ENCODE results near the gene TPSB2. TPM values are rescaled to one million over a fixed set of nuclear protein-coding genes. Genes with fewer than 3 reads are reported as not detected.
"Not testable (repeated sequence)": the region's sequence is repeated elsewhere in the genome, so short reads cannot be mapped to it uniquely, and the experiment has no call there.

The TPSB2 gene
- total RNA-seq, 6 experiments from 2014 or later: 0.24 to 1.6 (median 0.83) TPM; not detected in 2

GRCh38 chr16:1258906-1259759 lies 29.1 kb upstream of the TPSB2 start:
- no peaks in the 10 kb centered on the region for H3K36me3 ChIP-seq
- no peak for TF ChIP-seq CTCF (IDR thresholded peaks at IDR 0.05)
- no peak overlapping the region for H3K27ac ChIP-seq
- no peak overlapping the region for H3K4me3 ChIP-seq
- H3K4me1 ChIP-seq: no peaks in the 10 kb centered on the region
- H3K9me3 ChIP-seq: no peaks in the 10 kb centered on the region
- DNase-seq: no peak
- peaks cover 0 to 5% of the 10 kb centered on the region in 2 donors for H3K27me3 ChIP-seq
- WGBS (ENCODE audit: insufficient coverage, low coverage, low lambda C conversion rate, missing lambda C conversion rate): 5% methylated on average over 18 of the region's 42 CpGs
- intact Hi-C loops (cut with DNase I): no loop called here
- no peak for ATAC-seq

- H3K4me3 ChIP-seq: no peak overlapping the region
- TF ChIP-seq POLR2A (IDR thresholded peaks at IDR 0.05) (no peak), CTCF (IDR thresholded peaks at IDR 0.05) (no peak)
- DNase-seq (no peak), ATAC-seq (no peak)
- no peak overlapping the region for H3K27ac ChIP-seq
- H3K27me3 ChIP-seq: peaks cover 0 to 5% of the 10 kb centered on the region in 2 donors
- no peaks in the 10 kb centered on the region for H3K4me1 ChIP-seq
- no peaks in the 10 kb centered on the region for H3K9me3 ChIP-seq
- intact Hi-C loops (cut with DNase I): no loop called here
- 67% methylated on average over 4 of the region's 12 CpGs for WGBS (ENCODE audit: insufficient coverage, low coverage, low lambda C conversion rate, missing lambda C conversion rate)
- H3K36me3 ChIP-seq: no peaks in the 10 kb centered on the region
Observed at GRCh38 chr16:1258225-1258600, 28.2 kb upstream of the TPSB2 start.

- ATAC-seq (no peak), DNase-seq (no peak)
- 20% methylated on average over 1 of the region's 34 CpGs for WGBS (ENCODE audit: insufficient coverage, low coverage, low lambda C conversion rate, missing lambda C conversion rate)
- Histone ChIP-seq H3K36me3 (no peaks in the 10 kb centered on the region), H3K9me3 (no peaks in the 10 kb centered on the region), H3K4me3 (no peak overlapping the region), H3K27me3 (peaks cover 0 to 5% of the 10 kb centered on the region in 2 donors), H3K4me1 (no peaks in the 10 kb centered on the region), H3K27ac (no peak overlapping the region)
- no peak for TF ChIP-seq POLR2A (IDR thresholded peaks at IDR 0.05)
- TF ChIP-seq CTCF (IDR thresholded peaks at IDR 0.05): no peak
- intact Hi-C loops (cut with DNase I): no loop called here
Observed at GRCh38 chr16:1257561-1258224, 27.7 kb upstream of the TPSB2 start.

- DNase-seq (no peak), ATAC-seq (no peak)
- Histone ChIP-seq H3K27ac (no peak overlapping the region), H3K4me1 (no peaks in the 10 kb centered on the region), H3K9me3 (no peaks in the 10 kb centered on the region), H3K27me3 (peaks cover 0 to 5% of the 10 kb centered on the region in 2 donors), H3K36me3 (no peaks in the 10 kb centered on the region), H3K4me3 (no peak overlapping the region)
- intact Hi-C loops (cut with DNase I): no loop called here
- 20% methylated on average over 1 of the region's 22 CpGs for WGBS (ENCODE audit: insufficient coverage, low coverage, low lambda C conversion rate, missing lambda C conversion rate)
- no peak for TF ChIP-seq POLR2A (IDR thresholded peaks at IDR 0.05)
- no peak for TF ChIP-seq CTCF (IDR thresholded peaks at IDR 0.05)
Observed at GRCh38 chr16:1256874-1257322, 26.9 kb upstream of the TPSB2 start.

- H3K36me3 ChIP-seq; H3K27ac ChIP-seq; H3K9me3 ChIP-seq; ATAC-seq; H3K27me3 ChIP-seq; DNase-seq; H3K4me3 ChIP-seq; H3K4me1 ChIP-seq; intact Hi-C loops (cut with DNase I): not testable (repeated sequence)
- WGBS (ENCODE audit: insufficient coverage, low coverage, low lambda C conversion rate, missing lambda C conversion rate): 40% methylated on average over 2 of the region's 23 CpGs
Observed at GRCh38 chr16:1256296-1256873, 26.4 kb upstream of the TPSB2 start.

GRCh38 chr16:1255276-1256122 lies 25.5 kb upstream of the TPSB2 start, which contains the start of gene TPSD1:
Gene TPSD1, plus strand, starts transcription at chr16:1256069. Its CDS starts 212 bp downstream, at chr16:1256281.
- H3K36me3 ChIP-seq; H3K27me3 ChIP-seq; H3K4me3 ChIP-seq; H3K9me3 ChIP-seq; H3K27ac ChIP-seq; intact Hi-C loops (cut with DNase I); DNase-seq; H3K4me1 ChIP-seq: not testable (repeated sequence)
- WGBS (ENCODE audit: insufficient coverage, low coverage, low lambda C conversion rate, missing lambda C conversion rate): no CpG with 5 or more reads among the region's 26 CpGs
- ATAC-seq: peak in 1 of 4 donors; percentile 5

Measured in right lobe of liver (tissue), 6 donors.